GM18870 (cell line): ENCODE results near the gene DDX51.

Experiments
- ATAC-seq: cut with Tn5 transposase; IDR thresholded peaks from one replicate; pipeline ENCODE4 v1.9.1; 2021; ENCODE audit warnings: moderate library complexity; ENCODE audit not compliant: unreplicated experiment

The DDX51 gene, protein sequence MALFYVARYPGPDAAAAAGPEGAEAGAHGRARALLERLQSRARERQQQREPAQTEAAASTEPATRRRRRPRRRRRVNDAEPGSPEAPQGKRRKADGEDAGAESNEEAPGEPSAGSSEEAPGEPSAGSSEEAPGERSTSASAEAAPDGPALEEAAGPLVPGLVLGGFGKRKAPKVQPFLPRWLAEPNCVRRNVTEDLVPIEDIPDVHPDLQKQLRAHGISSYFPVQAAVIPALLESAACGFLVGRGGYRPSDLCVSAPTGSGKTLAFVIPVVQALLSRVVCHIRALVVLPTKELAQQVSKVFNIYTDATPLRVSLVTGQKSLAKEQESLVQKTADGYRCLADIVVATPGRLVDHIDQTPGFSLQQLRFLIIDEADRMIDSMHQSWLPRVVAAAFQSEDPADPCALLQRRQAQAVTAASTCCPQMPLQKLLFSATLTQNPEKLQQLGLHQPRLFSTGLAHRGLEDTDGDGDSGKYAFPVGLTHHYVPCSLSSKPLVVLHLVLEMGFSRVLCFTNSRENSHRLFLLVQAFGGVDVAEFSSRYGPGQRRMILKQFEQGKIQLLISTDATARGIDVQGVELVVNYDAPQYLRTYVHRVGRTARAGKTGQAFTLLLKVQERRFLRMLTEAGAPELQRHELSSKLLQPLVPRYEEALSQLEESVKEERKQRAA

GRCh38 chr12:132144115-132144809, at the start of gene DDX51, which contains the start of gene NOC4L:
Gene DDX51, minus strand, starts transcription at chr12:132144319. Its CDS starts 23 bp downstream, at chr12:132144296.
Gene NOC4L, plus strand, starts transcription at chr12:132144457. Its CDS starts 32 bp downstream, at chr12:132144489.
- peak; percentile 75 for ATAC-seq

DNA sequence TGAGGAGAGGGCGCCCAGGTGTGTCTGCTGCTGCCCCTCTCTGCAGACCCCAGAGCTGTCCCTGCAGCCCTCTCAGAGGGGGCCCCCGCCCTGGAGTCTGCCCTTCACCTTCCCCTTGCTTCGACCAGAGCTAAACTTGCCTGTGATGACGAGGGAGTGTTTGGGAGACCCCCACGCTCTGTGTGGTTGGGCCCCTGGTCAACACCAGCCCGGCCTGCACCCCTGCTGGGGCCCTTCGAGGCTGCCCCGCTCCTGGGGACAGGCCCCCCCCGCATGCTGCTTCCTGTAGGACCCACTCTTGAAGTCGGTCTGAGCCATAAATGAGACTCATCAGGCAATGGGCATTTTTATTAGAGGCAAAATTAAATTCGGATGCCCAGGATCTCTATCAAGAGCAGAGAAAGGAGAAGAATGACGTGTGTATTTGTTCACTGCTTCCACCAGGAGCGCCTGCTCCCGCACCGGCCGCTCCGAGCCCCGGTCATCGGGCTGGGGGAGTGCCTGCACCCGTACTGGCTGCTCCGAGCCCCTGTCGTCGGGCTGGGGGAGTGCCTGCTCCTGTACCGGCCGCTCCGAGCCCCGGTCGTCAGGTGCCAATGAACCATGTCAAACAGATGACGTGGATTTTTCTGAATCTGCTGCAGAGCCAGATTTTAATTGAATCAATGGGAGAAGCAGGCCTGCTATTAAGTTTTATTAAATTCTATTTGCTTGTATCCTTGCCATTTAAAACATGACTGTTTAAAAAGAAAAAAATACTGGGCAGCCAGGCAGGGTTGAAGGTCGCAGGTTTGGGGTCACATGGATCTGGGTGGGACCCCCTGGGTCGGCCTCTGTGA, 47.8 kb upstream of the DDX51 start:
- ATAC-seq = no peak

- no peak for ATAC-seq
These were observed 46.8 kb upstream of the DDX51 start for GRCh38 chr12:132190834-132191500.

GRCh38 chr12:132190012-132190755, 46.1 kb upstream of the DDX51 start:
- no peak for ATAC-seq

- no peak for ATAC-seq
These were observed 45.4 kb upstream of the DDX51 start for GRCh38 chr12:132189378-132190011.

- ATAC-seq = no peak
These were observed 44.8 kb upstream of the DDX51 start for GRCh38 chr12:132188916-132189325.

DNA sequence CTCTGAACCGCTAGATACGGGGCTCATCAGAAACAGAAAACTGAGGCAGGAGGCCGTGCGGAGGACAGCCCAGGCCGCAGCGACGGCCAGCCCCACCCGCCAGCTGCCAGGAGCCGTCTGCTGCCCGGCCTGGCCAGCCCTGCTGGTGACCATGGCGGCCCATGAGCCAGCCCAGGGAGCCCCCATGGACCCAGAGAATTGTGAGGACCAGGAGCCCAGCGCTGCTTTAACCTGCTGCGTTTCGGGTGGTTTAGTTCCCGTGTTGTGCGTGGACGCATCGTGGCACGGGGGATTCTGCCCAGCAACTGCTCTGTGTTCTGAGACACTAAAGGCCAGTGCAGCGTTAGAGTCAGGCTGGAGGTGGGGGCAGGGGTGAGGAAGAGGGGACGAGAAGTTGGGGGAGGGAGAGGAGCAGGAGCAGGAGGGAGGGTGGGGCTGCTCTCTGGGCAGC, 44.4 kb upstream of the DDX51 start:
- no peak for ATAC-seq

DNA sequence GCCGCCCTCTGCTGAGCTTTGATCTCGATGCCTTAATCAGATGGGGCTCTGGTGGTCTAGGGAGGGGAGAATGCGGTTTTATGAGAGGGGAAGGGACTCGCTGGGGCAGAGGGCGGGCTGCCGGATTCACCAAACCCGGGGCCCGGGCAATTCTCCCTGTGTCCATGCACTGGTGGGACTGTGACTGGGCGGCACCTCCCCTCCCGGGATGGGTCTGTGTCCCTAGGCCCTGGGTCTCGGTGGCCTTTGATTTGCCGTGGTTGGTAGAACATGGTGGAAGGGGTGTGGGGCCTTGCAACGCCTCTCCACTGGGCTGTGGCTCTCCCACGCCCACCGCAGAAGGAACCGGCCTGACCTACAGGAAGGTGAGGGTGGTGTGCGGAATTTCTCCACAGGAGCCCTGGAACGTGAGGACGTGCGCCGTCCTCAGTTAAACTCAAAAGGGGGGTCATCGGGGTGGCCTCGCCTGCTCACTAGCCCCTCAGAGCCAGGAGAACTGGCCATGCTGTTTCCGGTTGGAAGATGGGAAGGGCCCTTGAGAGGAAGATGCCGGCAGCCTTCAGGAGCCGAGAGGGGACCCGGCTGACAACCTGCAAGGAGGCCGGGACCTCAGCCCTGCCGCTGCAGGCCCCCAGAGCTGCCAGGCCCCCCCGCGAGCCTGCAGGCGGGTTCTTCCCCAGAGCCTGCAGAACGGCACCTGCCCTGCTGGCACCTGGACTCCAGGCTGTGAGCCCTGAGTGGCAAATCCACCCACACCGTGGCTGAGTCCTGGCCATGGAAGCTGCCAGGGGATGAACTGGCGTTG, 43.7 kb upstream of the DDX51 start:
- no peak for ATAC-seq

GRCh38 chr12:132186857-132187620, 42.9 kb upstream of the DDX51 start:
- ATAC-seq = no peak

DNA sequence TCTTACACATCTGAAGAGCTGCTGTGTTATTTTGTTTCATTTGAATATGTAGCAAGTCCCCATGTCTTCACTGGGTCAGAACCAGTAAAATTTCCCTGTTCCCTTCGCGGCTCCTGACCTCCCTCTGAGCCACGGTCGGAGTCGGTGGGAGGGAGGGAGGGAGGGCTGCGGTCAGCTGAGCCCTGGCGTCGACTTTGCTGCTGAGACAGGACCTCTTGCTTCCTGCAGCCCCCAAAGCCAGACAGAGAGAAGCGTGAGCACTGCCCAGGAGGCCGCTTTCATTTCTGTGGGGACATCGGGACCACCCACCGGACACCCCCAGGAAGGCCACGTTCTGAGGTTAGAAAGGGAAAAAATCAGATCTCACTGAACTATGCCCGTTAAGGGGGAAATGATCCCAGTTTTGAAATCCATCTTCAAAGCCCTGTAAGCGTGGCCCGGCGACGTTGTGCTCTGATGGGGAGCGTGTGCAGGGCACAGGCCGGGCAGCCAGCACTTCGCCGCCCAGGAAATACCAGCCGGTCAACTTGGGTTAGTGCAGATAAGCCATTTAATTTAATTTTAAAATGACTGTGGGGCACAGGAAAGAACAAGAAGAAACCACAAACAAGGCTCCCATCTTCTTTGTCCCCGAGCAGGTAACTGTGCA, 42.2 kb upstream of the DDX51 start:
- ATAC-seq = no peak

DNA sequence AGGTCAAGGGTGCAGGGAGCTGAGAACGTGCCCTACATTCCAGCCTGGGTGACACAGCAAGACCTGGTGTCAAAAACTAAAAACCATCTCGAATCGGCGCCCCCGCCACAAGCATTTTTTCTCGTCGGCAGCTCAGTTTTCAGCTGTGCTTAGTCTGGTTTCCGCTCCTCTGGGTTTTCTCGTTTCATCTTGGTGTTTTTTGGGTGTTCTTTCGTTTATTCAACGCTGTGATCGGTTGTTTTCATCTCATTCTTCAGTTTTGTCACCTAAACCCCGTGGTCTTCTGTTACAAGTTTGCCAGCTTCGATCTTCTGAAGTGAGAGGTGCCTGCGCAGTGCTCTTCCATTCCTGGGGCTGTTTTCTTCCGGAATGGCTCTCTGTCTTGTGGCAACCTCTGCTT, 41.6 kb upstream of the DDX51 start:
- no peak for ATAC-seq

DNA sequence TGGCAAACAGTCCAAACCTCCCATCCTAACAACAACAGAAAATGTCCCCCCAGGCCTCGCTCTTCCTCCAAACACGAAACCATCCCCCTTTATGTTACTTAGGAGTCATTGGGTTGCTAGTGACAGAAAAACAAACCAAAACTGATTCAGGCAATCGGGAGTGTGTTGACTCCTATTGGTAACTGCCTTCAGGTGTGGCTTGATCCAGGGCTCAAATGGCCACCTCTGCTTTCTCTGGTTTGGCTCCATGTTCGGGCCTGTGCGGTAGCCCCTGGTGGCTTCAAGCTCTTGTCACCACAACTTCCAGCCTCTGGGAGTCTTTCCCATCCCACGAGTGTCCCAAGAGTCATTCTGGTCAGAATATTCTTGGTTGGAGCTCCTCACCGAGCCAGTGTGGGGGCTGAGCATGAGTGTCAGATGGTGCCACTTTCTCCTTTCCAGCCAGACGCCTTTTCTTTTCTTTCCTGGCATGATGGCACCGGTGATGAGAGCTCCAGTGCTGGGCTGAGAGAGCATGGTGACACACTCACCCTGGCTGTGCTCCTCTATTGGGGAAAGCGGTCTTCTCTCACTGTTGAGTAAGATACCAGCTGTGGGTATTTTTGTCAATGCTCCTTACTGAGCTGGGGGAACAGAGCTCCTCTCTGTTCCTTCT, 38.7 kb upstream of the DDX51 start:
- no peak for ATAC-seq

- ATAC-seq = no peak
These were observed 38.1 kb upstream of the DDX51 start for GRCh38 chr12:132182206-132182710.

DNA sequence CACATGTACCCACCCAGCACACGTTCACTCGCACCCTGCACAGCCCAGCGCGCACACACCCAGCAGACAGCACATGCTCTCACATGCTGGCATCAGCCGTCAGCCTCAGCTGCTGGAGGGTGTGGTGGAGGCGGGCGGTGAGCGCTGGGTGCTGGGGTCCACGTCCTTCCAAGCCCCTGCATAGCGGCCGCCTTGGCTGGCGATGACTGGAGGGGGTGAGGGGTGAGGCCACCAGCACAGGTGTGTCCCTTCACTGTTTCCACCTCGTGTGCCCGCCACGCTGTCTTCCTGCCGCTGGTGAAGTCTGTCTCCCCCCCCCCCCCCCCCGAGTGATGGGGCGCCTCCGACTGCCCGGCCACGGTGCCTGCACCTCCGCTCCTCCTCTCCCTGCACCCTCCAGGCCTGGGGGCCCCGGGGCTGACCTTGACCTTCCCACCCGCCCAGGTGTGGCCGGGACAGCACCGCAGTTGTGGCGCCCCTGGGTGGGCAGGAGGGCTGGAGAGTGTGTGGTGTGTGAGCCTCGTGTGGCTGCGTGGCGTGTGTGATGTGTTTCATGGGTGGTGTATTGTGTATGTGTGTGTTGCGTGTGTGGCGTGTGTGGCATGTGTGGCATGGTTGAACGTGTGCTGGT, 37.6 kb upstream of the DDX51 start:
- ATAC-seq = no peak

DNA sequence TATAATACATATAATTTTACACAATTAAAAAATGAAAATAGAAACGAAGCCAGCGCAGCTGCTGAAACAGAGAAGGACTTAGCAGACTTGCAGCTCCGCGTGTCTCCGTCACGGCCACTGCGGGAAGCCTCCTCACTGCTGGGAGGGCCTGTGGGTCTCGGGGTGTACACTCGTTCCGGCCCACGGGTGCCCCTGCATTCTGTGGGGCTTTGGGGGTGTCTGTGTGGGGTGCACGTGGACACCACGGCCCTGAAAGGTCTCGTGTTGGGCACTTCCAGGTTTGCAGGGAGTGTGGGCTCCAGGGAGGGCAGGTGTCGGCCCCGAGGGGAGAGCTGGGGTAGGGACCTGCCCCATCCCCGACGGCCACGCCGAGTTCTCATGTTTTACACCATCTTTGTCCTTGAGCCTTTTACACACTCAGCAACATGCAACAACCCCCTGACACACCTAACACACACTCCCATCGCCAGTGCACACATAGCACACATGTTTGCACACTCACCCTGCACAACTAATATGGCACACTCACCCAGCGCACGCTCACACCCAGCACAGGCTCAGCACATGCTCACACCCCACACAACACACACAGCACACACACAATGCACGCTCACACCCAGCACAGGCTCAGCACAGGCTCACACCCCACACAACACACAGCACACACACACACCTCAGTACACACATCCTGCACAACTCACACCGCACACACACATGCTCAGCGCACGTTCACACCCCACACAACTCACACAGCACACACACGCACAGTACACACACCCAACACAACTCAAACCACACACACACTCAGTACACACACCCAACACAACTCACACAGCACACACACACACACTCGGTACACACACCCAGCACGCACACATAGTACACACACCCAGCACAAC, 36.8 kb upstream of the DDX51 start:
- no peak for ATAC-seq
